ENCODE data around the gene GFM1.

GFM1 gene

DNA sequence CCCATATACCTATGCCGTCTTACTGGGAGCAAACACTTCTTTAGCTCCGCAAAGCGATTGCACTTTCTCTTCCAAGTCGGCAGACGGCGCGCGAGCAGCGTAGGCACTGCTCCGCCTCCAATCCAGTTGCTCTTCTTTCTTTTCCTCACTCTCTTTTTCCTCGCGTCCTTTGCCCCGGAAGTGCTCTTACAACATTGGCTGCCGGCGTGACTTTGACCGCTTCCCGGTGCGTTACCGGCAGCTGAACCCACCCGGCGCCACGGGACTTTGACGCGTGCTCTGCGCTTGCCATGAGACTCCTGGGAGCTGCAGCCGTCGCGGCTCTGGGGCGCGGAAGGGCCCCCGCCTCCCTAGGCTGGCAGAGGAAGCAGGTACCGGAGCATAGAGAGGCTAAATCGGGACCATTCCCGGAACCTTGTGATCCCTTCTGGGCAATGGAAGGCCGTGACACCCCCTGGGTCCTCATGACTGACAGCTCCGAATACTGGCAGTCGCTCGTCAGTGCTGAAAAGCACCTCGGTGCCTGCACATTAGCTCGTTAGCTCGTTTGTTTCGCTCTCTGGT is at the start of gene GFM1:
Gene GFM1 (plus strand): TSS at position 183 of the 564 bp plus-strand sequence. CDS start 108 bp downstream, at position 291.
- in situ Hi-C loops (cut with MboI; ENCODE audit: low sequenced_read_pairs) = no loop called here

DNA sequence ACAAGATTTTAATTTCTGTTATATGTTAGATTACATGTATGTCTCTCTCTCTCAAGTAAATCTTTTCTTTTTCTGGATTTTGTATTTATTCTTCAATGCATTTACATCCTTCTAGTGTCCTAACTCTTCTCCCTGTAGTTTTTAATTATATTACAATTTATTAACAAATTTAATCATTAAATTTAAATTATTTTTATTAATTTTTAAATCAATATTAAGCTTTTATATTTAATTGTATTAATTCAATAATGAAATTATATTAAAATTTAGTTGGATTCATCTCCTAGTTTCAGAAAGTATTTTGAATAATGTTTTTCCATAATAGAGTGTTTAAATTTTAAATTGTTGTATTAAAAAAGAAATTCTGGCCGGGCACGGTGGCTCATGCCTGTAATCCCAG is 43.5 kb upstream of the GFM1 start:
- in situ Hi-C loops (cut with MboI; ENCODE audit: low sequenced_read_pairs) = no loop called here

DNA sequence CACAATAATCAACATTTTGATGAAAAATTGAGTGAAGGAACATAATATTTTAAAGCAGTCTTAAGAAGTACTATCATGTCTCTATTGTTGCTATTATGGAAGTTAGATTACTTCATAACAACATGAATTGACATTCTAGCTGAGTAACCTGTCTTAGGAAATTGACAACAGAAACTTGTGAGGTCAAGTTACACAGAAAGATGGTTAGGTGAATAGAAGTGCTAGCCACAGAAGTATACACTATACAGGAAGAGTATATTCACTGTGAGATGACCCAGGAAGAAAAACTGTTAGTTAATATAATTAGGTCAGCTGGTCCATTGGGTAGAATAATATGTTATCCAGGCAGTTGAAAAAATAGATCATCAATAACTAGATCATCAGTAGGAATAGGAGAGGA is 42.1 kb upstream of the GFM1 start:
- in situ Hi-C loops (cut with MboI; ENCODE audit: low sequenced_read_pairs) = no loop called here

DNA sequence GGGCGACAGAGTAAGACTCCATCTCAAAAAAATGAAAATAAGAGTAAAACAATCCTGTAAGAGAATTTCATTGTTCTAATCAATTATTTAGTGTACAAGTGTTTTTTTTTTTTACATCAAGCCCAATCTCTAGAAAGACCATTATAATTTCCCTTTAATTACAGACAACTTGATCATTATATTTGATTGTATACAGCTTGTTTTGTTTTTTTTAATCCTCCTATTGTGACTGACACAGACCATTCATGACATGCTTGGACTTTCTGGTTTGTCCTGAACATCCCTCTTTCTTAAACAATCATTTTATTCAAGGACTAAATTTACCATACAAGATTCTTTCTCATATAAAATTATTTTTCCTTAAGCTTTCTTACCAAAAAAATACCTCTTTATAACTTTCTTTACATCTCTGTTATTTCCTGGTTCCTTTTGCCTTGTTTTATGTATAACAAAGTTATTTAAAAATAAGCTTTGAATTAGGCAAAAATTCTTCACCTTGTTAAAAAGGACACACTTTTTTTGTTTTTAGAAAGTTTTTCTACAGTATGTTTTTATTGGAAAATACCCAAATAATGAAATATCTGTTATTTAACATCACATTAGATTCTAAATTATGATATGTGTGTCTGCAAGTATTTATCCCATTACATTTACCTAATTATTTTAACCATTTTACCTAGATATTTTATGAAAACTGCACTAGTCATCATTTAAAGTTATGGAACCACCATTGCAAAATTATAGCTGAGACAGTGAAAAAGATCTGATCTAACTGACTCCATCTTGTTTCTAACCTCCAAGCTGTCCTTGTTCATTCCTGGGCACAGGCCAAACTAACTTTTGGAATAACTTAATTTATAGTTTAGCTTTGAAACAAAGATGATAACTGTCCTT is 26.1 kb upstream of the GFM1 start:
- in situ Hi-C loops (cut with MboI; ENCODE audit: low sequenced_read_pairs) = no loop called here

DNA sequence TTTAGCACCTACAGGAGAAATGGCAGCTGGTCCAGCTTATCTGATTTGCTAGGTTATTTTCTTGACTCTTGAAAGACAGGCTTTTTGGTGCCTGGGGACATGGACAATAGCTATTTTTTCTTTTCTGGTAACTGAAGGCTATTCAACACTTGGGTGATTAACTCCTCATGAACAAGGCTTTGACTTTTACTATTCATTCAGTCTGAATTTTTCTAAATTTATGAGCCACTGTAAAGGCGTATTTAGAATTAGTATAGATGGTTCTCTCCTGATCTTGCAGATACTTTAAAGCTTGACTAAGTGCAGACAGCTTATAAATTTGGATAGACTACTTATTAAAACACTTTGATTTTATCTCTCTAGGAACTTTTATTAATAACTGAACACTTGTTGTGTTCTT is 18.4 kb upstream of the GFM1 start:
- in situ Hi-C loops (cut with MboI; ENCODE audit: low sequenced_read_pairs) = no loop called here

DNA sequence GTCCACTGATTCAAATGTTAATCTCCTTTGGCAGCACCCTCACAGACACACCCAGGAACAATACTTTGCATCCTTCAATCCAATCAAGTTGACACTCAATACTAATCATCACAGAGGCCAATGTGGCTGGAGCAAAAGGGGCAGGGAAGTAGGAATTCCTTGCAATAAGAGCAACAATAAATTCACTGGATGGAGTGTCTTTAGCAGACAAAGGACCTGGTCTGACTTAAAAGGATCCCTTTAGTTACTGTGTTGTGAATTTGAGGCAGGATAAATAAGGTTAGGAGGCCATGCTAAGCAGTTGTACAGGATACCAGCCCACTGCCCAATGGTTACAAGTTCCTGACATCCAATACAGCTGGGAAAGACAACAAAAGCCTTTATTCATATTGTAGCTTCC is 12.3 kb upstream of the GFM1 start:
- in situ Hi-C loops (cut with MboI; ENCODE audit: low sequenced_read_pairs) = no loop called here

DNA sequence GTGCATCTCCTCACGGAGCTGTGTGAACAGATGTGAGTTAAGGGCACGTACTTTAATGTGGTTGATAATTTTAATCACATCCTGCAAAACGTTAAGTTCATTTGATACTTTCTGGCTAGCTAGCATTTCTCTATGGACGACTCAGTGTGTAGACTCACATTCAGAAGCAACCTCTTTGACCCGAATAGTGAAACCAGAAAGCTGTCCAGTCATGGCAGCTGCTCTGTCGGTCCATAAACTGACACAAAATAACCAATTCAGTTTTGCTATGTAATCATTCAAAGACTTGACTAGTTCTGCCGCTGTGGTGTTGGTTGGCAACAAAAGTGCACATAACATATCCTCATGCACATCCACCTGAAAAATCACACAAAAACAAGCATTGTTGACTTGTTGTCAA is 3.7 kb upstream of the GFM1 start:
- in situ Hi-C loops (cut with MboI; ENCODE audit: low sequenced_read_pairs) = no loop called here

DNA sequence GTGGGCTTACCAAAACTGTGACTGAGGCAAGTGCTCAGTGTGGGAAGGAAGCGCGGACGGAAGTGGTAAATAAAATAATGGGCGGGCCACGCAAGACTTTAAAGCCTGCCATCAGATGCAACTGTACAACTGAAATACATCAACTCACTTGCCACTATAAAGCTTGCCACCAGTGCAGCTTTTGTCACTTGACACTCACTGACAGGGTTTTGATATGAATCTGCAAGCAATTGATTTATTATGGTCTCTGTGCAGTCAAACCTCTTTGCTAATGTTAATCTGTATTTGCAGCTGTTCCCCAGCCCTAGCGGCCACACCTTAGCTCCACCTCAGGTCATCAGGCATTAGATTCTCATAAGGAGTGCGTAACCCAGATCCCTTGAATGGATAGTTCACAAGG is 2.3 kb upstream of the GFM1 start:
- in situ Hi-C loops (cut with MboI; ENCODE audit: low sequenced_read_pairs) = no loop called here

DNA sequence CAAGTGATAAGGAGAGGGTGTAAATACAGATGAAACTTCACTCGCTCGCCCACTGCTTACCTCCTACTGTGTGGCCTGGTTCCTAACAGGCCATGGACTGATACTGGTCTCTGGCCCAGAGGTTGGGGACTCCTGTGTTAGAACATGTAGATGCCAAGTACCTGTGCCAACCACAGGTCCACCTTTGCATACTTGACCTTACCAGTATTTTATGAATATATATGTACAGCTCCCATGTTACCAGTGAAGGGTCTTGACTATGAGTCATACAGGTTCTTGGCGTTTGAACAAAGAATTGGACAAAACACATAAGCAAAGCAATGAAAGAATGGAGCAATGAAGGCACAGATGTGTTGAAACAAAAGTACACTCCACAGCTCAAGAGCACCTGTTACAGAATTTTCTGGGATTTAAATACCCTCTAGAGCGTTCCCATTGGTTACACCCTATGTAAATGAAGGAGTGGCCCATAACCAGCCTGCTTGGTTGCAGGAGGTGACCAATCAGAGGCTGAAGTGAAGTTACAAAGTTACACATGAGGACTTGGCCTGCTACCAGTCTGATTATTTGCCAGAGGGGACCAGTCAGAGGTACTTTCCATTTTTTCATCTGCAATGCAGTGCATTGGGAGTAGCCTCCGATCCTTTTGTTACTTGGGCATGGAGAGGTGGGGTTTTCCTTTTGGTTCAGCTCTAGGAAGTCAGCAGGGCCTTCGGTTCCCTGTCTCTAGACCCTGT is 1.7 kb upstream of the GFM1 start:
- in situ Hi-C loops (cut with MboI; ENCODE audit: low sequenced_read_pairs) = no loop called here

DNA sequence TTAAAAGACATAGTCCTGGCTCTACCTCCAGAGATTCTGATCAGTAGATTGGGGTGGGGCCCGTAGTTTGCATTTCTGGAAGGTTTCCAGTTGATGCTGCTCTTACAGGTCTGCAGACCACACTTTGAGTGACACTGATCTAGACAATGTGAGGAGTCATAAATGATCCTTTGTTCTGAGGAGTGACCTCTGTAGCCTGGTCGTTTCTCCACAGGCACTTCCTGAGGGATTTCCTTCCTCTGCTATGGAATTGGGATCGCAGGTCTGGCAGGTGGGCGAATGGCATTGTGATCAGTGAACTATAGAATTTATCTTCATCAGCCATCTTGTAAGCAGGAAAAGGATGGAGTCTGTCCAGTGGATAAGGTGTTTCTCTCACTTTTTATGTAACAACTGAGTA is 5.5 kb downstream of the GFM1 start:
- in situ Hi-C loops (cut with MboI; ENCODE audit: low sequenced_read_pairs) = loop anchor here (25.0 kb wide), 2 partner anchors 138 to 613 kb away; no protein-coding TSS in a partner anchor

DNA sequence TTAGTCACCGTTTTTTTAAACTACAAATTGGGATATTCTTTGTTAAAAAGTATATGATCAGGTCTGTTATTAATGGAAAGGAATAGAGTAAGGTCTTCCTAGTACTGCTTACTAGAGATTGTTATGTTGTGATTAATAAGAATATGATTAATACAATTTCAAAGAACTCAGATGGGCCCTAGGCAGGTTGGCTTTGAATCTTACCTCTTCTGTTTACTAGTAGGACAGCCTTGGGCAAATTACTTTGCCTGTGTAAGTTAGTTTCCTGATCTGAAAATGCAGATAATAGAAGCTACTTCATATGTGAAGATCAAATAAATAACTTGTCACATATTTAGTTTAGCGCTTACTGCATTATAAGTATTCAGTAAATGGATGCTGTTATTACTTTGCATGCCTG is 6.9 kb downstream of the GFM1 start:
- in situ Hi-C loops (cut with MboI; ENCODE audit: low sequenced_read_pairs) = loop anchor here (25.0 kb wide), 2 partner anchors 136 to 611 kb away; no protein-coding TSS in a partner anchor

DNA sequence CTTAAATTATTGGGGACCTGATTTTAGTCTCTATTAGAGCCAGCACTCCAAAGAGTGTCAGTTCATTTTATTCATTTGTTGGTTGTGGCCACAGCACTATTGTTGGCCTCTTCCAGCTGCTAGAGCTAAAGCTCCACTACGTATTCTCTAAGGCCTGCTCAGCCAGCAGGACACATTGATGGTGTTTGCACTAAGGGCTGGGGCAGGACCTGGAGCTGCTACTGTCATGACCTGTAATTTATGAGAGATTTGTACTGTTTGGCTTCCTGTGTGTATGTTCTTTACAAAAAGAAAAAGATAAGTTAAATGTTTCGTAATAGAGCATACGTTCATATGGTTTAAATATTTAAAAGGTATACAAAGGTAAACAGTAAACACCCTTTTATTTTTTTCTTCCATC is 8.1 kb downstream of the GFM1 start:
- in situ Hi-C loops (cut with MboI; ENCODE audit: low sequenced_read_pairs) = loop anchor here (25.0 kb wide), 2 partner anchors 135 to 610 kb away; no protein-coding TSS in a partner anchor

DNA sequence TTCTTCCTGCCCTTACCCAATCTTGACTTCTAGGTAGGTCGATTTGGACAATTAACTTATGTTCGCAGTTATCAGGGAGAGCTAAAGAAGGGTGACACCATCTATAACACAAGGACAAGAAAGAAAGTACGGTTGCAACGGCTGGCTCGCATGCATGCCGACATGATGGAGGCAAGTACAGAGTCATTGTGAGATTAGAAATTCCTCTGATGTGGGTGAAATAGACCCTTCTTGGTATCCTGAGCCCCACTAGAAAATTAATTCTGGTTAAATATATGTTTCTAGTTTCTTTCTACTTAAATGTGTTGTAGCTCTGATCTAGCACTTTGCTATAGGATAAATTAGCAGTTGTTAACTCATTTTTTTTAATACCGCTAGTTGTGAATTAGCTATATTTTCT is 14.6 kb downstream of the GFM1 start:
- in situ Hi-C loops (cut with MboI; ENCODE audit: low sequenced_read_pairs) = loop anchor here (25.0 kb wide), 2 partner anchors 128 to 603 kb away; no protein-coding TSS in a partner anchor

DNA sequence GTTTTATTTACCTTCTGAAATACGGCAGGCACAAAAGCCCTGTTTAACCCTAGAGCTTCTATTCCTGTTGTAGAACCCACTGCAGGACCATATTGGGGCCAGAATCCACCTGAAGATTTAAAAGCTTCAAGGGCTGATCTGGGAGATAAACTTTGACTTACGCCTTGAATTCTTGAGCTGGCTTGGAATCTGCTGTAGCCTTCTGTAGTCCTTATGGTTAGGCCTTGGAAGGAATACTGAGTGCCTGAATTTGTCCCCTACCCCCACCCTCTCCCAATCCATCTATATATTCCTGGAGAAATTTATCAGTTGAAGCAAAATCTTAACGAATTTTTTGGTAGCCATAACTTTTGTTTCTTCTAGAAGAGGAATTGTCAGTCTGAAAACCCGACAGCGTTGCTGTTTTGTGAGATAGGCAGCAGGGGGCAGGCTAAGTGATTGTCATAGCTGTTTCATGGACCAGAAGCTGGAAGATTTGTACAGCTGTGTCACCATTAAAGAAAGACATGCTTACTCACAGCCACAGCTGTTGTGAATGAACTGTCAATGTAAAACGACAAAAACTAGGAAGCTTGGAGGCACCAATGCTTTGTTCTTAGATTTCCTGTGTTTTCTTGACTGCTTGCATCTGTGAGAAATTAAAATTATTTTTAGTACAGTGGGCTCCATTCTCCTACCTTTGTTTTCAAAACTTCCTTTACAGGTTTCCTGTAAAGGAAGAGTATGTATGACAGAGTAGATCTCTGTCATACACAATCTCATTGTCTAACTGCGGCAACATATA is 15.3 kb downstream of the GFM1 start:
- in situ Hi-C loops (cut with MboI; ENCODE audit: low sequenced_read_pairs) = loop anchor here (25.0 kb wide), 2 partner anchors 128 to 603 kb away; no protein-coding TSS in a partner anchor

DNA sequence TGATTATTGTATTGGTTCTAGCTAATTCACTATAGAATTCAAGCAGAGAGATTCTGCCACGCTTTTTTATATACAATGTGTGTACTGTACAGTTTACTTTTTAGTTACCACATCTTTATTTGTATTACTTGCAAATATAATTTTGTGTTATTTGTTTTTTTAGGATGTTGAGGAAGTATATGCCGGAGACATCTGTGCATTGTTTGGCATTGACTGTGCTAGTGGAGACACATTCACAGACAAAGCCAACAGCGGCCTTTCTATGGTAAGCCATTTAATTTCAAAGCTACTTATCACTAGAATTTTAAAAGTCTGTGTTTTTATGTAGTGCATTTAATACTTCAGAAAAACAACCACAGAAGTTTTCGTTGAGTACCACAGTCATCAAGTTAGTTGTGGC is 16.4 kb downstream of the GFM1 start:
- in situ Hi-C loops (cut with MboI; ENCODE audit: low sequenced_read_pairs) = loop anchor here (25.0 kb wide), 2 partner anchors 127 to 602 kb away; no protein-coding TSS in a partner anchor

DNA sequence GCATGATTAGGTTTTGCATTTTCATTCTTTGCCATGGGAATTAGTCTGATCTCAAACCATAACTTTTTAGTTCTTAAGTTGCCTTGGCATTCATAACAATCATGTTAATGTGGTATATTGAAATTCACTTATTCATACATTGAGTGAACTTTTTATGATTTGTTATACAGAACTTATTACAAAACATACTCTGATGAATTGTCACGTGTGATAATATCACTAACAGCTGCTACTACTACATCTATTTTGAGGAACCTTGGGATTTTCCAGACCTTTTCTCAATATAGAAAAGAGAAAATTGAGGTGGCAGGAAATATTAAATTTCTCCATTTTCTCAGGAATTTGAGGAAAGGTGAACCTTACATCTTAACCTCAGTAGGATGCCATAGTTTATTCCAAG is 18.9 kb downstream of the GFM1 start:
- in situ Hi-C loops (cut with MboI; ENCODE audit: low sequenced_read_pairs) = loop anchor here (25.0 kb wide), 2 partner anchors 124 to 599 kb away; no protein-coding TSS in a partner anchor

DNA sequence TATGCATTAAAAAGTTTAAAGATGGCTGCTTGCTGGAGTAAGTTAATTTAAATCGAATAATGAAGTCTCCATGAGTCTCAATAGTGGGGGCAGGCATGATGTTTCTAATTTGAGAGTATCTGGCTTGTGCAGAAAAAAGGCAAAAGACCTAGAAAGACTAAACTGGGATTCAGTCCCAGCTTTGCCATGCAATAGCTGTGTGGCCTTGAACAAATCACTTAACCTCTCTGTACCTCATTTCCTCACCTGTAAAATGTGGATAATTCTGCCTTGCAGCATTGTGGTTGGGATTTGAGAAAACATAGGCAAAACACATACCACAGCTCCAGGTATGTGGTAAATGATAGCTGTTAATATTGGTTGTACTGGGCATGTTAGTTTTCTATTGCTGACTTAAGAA is 19.5 kb downstream of the GFM1 start:
- in situ Hi-C loops (cut with MboI; ENCODE audit: low sequenced_read_pairs) = loop anchor here (25.0 kb wide), 2 partner anchors 123 to 598 kb away; no protein-coding TSS in a partner anchor

DNA sequence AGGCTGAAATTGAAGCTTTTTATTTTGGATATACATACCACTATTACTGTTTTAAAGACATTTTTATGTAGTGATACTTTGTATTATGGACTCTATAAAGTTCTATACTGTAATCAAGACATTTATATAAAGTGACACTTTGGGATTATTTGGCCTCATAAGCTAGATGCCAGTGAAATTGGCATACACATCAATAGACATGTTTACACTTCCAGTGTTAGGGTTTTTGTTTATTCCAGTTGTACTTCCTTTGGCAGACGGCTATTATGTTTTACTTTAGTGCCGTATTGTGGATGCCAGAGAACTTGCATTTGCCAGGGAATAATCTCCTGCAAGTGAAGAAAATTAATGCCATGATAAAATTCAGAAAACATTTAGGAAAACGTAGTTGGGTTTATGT is 22.1 kb downstream of the GFM1 start:
- in situ Hi-C loops (cut with MboI; ENCODE audit: low sequenced_read_pairs) = loop anchor here (25.0 kb wide), 2 partner anchors 121 to 596 kb away; no protein-coding TSS in a partner anchor

DNA sequence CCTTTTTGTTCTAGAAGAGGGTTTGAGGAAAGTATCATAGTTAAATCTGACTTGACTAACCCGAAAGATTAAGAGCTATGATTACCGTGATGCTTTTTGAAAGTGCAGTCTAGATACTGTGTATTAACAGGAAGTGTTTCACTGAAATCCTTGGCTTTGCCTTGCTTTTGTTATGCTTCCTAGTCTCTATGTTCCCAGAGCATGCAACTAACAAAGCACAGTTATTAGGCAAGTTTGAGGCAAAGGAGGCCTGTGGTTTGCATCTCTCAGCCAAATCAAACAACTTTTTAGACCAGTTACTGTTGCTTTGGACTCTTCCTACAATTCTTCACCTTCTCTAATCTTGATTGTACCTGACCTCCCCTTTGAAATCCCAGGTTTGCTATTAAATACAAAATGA is 24.2 kb downstream of the GFM1 start:
- in situ Hi-C loops (cut with MboI; ENCODE audit: low sequenced_read_pairs) = loop anchor here (25.0 kb wide), 2 partner anchors 119 to 594 kb away; no protein-coding TSS in a partner anchor

DNA sequence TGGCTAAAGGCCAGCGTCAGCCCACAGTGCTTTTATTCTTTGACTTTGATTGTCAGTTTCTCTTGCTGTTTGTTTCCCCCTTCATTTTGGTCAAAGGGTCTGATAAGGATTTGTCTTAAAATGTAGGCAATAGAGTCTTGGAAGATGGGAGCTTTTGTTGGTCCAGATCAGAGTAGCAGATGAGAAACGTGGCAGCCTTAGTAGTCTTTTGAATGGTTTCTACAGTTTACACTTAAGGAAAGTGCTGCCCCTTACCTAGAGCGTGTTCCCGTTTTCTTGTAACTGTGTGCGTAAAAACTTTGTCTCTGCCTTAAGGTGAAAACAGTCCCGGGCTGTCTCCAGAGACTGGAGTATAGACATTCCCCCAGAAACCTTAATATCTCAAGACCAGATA is 27.5 kb downstream of the GFM1 start:
- in situ Hi-C loops (cut with MboI; ENCODE audit: low sequenced_read_pairs) = loop anchor here (25.0 kb wide), 2 partner anchors 115 to 590 kb away; no protein-coding TSS in a partner anchor

Measured in HL-60/S4 (cell line).